ENCODE results near the gene RNF166.

RNF166 gene

DNA sequence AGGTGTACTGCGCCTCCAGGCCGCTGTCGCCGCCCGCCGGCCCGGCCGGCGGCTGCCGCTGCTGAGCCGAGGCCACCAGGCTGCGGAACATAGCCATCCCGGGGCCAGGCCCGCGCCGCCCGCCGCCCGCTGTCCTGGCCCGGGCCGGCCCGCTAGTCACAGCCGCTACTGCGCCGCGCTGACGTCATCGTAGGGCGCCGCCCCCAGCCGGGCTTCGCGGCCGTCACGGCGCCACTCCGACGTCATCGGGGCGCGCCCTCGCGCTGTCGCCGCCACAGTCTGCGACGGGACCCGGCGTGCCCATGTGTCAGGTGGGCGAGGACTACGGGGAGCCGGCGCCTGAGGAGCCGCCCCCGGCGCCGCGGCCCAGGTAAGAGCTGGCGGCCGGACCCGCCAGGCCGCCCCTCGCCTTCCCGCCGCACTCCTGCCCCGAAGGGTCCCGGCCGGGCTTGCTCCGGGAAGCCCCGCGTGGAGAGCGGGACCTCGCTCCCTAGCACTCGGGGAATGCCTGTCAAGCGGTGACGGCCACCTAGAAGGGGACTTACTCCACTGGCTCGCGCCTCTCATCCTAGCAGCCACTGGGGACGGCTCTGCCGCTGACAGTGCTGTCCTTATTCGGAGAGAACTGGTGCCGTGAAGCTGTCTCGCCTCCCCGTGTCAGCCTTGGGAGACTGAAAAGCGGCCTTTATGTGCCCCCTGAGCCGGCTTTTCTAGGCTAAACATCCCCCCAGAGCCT lies at the start of gene RNF166, which contains the start of gene CTU2:
RNF166 (minus strand) TSS at position 180 of the 736 bp plus-strand sequence; CDS start at position 97, 83 bp downstream.
CTU2 (plus strand) TSS at position 275 of the 736 bp plus-strand sequence; CDS start at position 303, 28 bp downstream.
- H3K4me3 ChIP-seq (ENCODE audit: low read depth, low read length), result peak within 1 kb of the TSS; percentile 95

DNA sequence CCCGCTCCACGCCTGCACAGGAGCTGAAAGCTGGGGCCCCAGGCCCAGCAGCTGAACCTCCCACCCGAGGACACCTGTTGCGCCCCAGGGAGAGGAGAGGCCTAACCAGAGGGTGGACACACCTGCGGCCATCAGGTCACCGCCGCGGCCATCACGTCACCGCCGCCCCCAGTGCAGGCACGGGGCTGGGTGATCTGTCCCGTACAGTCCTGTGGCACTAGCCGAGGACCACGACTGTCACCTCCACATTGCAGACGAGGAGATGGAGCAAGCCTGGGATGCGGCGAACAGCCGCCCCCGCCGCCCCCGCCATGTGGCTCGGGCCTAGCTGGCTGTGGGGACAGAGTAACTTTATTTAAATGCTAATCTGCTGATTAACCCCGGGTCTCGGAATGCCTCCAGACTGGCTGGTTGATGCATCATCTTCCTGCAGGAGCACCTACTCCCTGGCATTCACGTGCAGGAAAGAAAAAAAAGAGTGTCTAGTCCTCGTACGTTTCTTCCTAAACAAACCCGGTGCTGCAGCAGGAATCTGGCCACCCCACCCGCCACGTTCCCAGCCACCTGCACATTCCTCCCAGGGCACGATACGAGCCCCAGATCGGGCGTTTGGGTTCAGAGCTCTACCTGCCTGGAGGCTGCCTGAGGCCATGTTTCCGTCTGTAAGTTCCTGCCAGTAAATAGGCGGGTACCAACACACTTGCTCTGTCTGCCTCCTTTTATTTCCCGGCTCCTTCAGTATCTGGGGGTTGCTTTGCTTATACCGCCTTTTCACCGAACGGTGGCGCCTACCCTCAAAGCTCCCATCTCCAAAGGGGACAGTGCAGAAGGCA lies 48.9 kb upstream of the RNF166 start:
- H3K4me3 ChIP-seq (ENCODE audit: low read depth, low read length), result no peak overlapping the region

DNA sequence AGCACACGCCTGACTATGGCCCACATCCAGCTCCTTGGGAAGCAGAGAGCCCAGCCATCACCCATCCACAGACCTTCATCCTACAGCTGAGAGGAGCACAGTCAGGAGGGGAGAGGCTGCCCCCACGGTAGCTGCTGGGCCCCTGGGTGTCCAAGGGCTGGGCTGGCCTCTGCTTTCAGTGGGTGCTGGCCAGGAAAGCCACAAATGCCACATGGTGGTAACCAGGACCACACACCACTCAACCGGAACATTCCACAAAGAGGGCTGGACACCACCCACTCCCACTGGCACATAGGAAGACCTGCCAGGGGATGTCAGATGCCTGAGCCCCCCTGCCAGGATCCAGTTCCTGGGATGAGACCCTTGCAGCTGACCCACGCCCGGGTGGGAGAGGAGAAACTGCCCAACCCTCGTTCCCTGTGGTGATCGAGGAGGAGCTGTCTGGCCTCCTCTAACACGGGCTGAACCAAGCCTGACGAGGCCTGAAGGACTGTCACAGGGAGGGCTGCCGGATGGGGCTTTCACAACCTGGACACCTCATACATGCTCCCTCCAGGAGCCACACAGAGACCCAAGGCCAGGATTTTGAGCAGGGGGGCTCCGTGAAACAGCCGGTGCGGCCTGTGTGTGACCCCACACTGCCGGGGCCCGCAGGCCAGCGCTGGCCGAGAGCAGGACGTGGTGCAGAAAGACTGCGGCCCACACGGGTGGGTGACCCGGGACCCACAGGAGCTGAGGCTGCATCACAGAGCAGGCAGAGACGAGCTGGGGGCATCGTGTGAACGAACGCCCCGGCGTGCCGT lies 48.1 kb upstream of the RNF166 start:
- no peak overlapping the region for H3K4me3 ChIP-seq (ENCODE audit: low read depth, low read length)

DNA sequence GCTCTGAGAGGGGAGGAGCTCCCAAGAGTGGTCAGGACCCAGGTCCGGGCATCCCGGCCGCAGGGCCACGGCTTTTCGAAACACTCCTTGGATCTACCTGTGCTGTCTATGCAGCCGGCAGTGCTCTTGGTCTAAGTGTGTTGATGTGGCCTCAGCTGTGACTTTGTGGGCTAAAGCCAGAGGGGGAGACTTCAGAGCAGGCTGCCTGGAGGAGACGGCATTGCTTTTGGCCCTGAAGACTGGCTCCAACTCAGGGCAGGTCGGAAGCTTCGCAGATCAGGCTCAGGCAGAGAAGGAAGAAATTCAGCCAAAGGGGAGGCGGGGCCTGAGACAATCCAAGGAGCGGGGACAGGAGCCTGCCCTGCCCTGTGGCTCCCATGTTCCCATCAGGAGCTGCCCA lies 47.4 kb upstream of the RNF166 start:
- H3K4me3 ChIP-seq (ENCODE audit: low read depth, low read length), result no peak overlapping the region

DNA sequence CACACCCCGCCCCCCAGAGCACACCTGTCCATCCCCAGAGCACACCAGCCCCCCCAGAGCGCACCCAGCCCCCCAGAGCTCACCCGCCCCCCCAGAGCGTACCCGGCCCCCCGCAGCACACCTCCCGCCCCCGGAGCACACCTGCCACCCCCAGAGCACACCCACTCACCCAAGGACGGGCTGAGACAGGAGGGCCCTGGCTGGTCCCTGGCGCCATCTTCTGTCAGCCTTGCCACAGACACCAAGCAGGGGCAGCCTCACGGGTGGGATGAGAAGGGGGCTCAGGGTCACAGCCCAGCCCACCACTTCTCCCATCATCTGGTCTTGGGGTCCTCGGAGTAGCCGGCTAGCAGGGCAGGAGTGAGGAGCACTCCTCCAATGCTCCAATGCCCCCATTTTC lies 47.0 kb upstream of the RNF166 start:
- no peak overlapping the region for H3K4me3 ChIP-seq (ENCODE audit: low read depth, low read length)

- H3K4me3 ChIP-seq (ENCODE audit: low read depth, low read length), result no peak overlapping the region
These were observed 46.3 kb upstream of the RNF166 start for GRCh38 chr16:88752386-88753002.

- H3K4me3 ChIP-seq (ENCODE audit: low read depth, low read length), result no peak overlapping the region
These were observed 44.6 kb upstream of the RNF166 start for GRCh38 chr16:88750854-88751253.

DNA sequence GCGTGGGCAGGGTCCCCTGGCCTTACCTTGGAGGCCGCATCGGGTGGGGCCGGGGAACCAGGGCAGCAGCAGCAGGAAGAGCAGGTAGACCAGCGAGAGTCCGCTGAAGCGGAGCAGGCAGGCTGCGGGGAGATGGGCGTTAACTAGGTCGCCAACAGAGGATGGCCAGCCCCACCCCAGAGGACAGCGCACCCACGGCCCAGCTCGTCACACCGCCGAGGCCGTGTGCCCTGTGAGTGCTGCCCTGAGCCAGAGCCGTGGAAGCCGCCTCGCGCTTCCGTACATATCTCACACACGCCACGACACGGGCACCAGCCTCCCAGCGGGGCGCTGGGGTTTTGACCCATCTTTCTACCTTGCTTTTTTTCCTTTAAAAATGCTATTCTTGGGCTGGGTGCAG lies 43.1 kb upstream of the RNF166 start:
- H3K4me3 ChIP-seq (ENCODE audit: low read depth, low read length), result no peak overlapping the region

DNA sequence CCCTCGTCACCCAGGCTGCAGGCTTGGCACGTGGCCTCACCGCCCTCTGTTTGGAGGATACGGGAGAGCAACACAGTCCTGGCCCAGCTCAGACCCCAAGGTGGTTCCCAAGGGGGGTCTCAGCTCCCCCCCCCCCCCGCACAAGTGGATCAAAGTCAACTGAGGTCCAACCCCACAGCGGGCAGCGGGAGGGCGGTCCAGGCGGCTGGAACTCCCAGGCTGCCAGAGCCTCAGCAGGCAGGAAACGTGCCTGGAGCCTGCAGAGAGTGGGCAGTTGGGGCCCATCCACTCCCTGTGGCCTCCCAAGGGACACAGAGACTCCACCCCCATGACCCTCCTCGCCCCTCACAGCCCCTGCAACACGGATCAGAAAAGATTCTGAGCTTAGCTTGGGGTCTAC lies 42.2 kb upstream of the RNF166 start:
- H3K4me3 ChIP-seq (ENCODE audit: low read depth, low read length), result no peak overlapping the region

DNA sequence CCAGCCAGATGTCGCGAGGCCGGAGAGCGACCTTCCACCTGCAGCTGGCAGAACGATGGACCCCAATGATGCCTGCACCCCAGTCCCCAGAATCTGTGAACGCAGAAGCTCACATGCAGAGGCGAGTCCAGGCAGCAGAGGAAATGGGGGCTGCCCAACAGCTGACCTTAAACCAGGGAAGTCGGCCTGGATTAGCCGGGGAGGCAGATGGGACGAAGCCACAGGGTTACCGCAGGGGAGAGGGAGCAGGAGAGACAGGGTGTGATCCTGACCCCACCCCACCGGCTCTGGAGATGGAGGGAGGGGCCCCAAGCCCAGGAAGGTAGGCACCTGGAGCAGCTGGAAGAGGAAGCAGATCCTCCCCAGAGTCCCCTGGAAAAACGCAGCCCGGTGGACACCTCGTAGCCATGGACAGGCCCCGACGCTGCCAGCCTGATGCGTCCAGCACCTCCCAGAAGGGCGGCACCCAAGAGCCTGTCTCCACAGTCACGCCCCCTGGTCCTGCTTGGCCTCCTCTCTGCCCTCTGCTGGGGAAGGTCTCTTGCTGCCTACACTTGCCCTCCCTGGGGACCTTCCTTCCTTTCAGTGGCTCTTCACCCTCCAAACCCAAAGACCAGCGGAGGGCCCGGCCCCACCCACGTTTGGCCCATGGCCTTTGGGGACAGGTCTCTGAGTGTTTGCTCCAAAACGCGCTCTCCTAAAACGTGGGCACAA lies 41.5 kb upstream of the RNF166 start:
- no peak overlapping the region for H3K4me3 ChIP-seq (ENCODE audit: low read depth, low read length)

DNA sequence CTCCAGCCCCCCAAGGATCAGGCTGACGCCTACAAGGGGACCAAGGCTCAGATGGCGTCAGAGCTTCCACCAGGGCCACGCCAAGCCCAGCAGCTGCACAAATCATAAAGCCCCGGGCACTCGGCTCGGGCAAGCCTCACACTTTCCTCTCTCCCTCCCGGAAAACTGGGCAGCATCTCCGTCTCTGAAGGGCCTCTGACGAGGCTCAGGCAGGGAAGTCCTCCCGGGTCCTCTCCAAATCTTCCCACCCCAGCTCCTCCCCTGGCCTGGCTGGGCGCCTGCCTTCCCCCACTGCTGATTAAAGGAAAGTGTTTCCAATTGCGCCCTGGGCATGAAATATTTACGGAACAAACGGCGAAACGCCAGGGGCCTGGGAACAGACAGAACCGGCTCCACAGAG lies 40.3 kb upstream of the RNF166 start:
- H3K4me3 ChIP-seq (ENCODE audit: low read depth, low read length), result no peak overlapping the region

DNA sequence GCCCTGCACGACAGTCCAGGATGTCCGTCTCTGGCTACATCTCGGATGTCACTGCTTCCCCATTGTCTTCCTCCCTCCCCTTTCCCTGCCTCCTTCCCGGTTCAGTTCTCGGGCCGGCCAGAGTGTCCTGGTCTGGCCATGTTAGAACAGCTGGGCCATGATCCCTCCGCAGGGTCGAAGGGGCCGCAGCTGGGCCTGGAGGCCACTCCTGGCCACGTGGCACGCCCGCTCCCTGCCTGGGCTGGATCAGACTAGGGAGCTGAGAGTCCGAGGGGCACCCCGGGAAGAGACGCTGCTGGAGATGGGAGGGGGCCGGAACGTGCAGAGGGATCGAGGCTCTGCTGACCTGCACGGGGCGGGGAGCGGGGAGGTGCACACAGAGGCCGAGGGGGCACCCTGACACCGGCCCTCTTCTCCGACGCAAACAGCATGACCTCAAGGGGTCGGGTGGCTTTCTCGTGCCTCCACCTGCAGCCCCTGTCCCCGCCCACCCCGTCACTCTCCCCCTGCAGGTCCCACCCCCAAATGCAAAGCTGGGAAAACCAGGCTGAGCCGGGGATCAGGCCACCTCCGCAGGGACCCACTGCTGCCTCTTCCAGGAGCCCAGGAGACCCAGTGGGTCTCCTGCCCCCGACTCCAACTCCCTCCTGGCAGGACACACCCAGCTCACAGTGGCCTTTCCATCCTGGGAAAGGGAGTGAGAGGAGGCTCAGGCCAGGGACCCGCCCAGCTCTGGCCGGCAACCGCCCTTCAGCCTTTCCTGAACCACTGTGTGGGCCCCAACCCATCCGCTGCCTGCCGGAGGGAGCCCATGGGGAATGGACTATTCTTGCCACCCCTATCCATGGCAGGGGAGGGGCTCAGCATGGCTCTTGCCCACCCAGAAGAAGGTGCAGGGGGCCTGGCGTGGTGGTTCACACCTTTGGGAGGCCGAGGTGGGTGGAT lies 38.6 kb upstream of the RNF166 start:
- no peak overlapping the region for H3K4me3 ChIP-seq (ENCODE audit: low read depth, low read length)

- H3K4me3 ChIP-seq (ENCODE audit: low read depth, low read length), result no peak overlapping the region
These were observed 37.7 kb upstream of the RNF166 start for GRCh38 chr16:88743693-88744576.

DNA sequence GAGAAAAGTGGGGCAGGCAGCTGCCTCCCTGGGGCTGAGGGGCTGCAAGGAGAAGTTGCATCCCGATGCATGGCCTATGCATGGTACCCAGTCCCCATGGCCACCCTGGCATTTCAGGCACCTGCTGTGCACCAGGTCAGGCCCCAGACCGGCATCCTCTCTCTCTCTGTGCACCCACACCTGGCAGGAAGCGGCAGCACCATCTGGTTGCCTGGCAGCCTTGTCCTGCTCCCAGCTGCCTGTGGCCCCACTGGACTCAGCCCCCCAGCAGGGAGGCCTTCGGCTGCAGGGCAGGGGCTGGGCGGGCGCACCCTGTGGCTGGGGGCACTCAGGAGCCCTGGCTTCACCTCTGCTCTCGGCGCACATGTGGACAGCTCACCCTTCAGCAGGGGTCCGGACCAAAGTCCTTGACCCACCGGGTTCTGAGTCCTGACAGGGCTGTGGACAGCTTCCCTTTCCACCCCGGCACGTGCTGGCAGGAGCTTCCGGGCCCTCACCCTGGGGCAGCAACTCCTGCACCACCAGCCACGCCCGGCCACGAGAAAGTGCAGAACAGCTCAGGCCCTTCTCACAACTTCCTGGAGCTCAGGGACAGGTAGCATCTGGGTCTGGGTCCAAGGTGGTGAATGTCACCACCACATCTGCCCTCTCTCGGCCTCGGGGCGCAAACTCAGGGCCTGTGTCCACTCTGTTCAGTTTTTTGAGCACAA lies 36.8 kb upstream of the RNF166 start:
- no peak overlapping the region for H3K4me3 ChIP-seq (ENCODE audit: low read depth, low read length)

DNA sequence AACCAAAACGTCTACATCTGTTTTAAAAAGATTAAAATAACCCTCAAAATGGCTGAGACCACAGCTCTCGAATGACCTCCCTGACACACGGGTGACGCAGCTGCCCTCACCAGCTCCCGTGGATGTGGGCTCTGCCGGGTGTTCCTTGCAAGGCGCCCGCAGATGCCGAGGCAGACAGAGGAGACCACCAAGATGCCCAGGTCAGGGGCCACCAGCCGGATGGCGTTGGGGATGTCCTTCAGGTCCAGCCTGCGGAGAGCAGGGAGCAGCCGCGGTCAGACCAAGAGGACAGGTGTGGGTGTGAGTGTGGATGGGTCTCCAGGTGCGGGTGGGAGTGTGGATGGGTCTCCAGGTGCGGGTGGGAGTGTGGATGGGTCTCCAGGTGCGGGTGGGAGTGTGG lies 35.2 kb upstream of the RNF166 start:
- no peak overlapping the region for H3K4me3 ChIP-seq (ENCODE audit: low read depth, low read length)

DNA sequence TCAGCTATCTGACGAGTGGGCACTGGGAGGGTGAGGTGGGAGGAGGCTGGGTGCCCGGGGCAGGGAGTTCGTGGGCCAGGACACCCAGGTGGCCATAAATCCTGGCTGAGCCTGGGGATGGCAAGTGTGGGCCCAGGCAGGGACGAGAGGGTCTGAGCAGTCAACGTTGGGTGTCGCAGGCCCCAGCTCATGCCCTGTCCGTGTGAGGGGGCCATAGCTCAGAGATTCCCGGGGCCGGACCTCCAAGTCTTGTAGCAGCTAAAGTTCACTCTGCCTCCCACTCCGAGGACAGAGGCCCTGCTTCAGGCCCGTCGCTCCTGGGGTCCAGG lies 34.5 kb upstream of the RNF166 start:
- H3K4me3 ChIP-seq (ENCODE audit: low read depth, low read length), result no peak overlapping the region

DNA sequence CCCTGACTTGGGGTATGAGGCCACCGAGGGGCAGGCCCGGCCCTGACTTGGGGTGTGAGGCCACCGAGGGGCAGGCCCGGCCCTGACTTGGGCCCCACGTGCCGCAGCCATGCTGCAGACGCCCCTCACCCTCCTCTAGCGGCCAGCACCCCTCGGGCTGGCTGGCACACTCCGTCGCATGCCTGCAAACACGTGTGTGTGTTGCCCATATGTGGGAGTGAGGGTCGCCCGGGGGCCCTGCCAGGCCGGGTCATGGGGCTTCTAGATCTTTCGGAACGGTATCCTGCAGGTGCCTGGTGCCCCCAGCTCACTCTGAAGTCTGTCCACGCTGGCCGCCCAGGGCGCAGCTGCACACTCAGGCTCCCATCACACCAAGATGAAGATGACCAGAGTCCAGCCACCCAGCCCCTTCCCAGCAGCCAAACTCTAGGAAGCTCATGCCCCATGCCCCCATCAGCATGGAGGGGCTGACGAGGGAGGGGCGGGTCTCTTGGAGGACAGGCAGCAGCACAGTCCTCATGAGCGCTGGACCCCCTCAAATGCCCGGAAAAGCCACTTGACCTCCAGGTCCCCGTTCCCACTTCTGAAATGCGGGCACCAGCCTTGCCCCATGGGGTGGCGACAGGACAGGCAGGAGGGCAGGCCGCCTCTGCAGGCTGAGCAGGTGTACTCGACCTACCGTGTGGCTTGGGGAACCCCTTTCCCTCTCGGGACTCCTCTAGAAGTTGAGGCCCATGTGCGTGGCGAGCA lies 33.9 kb upstream of the RNF166 start:
- no peak overlapping the region for H3K4me3 ChIP-seq (ENCODE audit: low read depth, low read length)

All from iPS-11a (cell line).